Activated effector memory CD4-positive, alpha-beta T cell treated with anti-CD3 and anti-CD28 coated beads, Interleukin-2, amount 50 U/mL, for 16 hours (primary cell): ENCODE data around the gene C9orf43.
"Not testable (repeated sequence)": the region's sequence is repeated elsewhere in the genome, so short reads cannot be mapped to it uniquely, and the experiment has no call there.

Experiments used
- DNase-seq: peaks from one replicate; pipeline ENCODE4 v3.0.0-alpha.2; 2020

C9orf43 gene

GRCh38 chr9:113421726-113422125 is 11.2 kb downstream of the C9orf43 start:
- no peak for DNase-seq

- DNase-seq, result no peak
Measured at GRCh38 chr9:113425072-113425471, 14.5 kb downstream of the C9orf43 start.

DNA sequence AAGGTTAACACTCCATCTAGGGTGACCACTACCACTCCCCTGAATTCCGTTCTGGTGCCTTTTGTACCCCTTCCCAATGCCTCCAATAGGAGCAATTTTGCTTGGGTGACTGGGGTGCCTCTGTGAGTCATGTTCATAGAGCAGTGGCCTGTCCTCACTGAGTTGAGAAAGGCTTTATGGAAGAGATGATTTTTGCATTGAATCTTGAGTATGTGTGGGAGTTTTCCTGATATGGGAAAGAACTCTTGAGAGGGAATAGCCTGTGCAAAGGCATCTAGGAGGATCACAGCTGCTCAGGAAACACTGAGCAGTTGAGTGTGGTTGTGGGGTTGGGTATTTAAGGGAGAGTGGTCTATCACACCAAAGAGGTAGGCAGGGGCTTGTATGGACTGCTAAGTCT is 16.2 kb downstream of the C9orf43 start:
- DNase-seq, result no peak

DNA sequence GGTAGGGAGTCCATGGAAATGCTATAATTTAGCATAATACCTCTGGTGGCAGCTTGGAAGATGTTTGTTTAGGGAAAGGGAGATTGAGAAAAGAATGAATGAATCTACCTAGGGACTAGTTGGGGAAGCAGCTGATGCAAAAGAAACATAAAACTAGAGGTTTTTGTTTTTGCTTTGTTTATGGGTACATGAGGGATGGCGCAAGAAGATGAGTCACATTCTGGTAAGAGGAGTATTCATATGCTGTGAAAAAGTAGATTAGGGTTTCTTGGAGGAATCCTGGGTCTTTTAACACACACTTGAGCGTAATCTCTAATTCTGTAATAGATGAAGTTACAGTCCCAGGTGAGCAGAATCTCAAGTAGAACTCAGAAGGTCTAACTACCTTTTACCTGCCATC is 17.1 kb downstream of the C9orf43 start:
- no peak for DNase-seq

- DNase-seq, result no peak
Measured at GRCh38 chr9:113428062-113428615, 17.6 kb downstream of the C9orf43 start.

GRCh38 chr9:113431191-113431590 is 20.6 kb downstream of the C9orf43 start:
- DNase-seq, result no peak

DNA sequence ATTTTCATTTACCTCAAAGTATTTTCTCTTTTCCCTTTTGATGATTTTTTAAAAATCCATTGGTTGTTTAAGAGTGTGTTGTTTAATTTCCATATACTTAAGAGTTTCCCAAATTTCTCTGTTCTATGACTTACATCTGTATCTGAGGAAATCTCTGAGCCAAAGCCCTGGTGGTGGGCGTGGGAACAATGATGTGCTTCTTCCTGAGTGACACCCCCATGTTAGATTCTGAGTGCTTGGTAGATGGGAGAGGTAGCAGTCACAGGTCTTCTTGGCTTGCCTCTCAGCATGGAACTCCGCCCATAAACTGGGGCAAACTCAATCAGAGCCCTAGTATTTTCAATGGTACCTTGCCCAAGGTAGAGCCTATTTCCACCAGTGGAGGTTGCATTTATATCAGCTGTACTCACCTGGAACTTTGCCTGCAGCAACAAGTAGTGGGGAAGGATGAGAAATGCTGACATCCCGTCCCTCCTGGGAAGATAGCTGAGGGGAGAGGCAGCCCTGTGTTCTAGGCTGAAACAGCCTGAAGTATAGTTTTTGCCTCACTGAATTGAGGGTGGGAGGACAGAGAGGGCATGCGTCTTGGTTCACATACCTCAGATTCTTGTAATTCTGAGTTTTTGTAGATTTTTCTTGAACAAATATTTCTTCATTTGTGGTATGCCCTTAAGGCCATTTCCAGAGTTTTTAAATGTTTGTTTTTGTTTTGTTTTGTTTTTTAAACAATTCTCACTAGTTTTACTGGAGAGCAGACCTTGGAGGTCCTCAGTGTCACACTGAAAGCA is 26.4 kb downstream of the C9orf43 start:
- no peak for DNase-seq

DNA sequence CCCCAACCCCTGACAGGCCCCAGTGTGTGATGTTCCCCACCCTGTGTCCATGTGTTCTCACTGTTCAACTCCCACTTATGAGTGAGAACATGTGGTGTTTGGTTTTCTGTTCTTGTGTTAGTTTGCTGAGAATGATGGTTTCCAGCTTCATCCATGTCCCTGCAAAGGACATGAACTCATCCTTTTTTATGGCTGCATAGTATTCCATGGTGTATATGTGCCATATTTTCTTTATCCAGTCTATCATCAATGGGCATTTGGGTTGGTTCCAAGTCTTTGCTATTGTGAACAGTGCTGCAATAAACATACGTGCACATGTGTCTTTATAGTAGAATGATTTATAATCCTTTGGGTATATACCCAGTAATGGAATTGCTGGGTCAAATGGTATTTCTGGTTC is 27.2 kb downstream of the C9orf43 start:
- not testable (repeated sequence) for DNase-seq

DNA sequence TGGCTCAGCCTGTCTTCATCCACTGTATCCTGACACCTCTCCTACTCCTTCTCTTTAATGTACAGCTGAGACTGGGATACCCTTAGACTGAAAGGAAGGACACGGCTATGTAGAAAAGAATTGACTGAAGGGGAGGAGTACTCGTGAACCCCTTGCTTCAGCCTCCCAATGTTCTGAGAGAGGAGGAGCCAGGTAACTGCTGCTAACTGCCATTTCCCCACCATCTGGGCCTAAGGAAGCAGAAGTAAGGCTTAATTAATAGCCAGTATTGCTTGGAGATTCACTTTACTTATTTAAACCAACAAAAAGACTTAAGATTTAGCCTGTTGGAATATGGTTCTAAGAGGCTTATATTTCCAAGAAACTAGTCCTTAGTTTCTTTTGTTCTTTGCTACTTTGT is 34.2 kb downstream of the C9orf43 start:
- DNase-seq, result no peak

GRCh38 chr9:113446323-113446740 is 35.8 kb downstream of the C9orf43 start:
- no peak for DNase-seq

GRCh38 chr9:113449376-113449775 is 38.8 kb downstream of the C9orf43 start:
- DNase-seq, result no peak

GRCh38 chr9:113452113-113452605 is 41.6 kb downstream of the C9orf43 start:
- no peak for DNase-seq

DNA sequence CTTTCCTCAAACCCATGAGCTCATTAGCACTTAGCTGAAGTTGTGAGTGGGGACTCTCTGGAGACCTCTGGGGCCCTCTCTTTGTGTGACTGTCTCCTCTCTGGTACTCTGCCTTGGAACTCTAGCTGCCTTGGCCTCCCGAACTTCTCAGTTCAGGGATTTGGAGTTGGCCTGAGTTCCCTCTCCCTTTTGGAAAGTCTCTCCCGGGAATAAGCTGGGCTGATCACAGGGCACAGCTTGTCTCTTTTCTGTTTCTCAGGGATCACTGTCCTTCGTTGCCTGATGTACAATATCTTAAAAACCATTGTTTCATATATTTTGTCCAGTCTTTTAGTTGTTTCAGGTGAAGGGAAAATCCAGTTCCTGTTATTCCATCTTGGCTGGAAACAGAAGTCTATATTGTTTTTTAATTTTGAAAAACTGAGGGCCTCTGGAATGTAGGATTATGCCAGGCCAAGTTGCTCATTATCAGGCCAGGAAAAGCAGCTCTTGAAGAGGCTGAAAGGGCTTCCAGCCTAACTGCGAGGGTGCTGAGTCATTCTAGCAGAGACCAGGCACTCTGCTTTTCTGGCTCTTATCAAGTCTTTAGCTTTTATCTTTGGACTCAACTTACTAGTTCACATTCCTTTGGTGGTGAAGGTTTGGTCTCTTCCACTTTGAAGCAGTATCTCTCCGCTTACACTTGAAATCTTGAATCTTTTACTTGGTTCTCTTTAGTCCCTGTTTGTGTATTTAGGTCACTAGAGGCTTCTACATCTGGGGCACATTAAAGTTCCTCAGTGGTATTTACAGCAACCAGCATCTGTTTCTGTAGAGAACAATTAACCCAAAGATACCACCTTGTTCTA is 44.6 kb downstream of the C9orf43 start:
- DNase-seq, result no peak

DNA sequence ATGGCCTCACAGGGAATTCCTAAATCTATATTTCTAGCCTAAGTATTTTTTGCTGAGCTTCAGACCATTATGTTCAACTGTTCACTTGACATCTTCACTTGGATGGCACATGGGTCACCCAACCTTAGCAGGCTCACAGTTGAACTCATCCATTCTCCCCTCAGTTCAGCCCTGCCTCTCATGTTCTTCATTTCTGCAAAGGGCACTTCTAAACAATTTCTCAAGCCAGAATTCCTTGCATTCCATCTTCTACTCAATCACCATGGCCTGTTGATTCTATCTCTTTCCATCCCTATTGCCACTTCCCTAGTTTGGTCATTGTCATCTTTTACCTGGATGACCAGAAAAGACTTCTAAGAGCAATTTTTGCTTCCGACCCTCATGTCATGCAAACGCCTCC is 45.7 kb downstream of the C9orf43 start:
- no peak for DNase-seq

DNA sequence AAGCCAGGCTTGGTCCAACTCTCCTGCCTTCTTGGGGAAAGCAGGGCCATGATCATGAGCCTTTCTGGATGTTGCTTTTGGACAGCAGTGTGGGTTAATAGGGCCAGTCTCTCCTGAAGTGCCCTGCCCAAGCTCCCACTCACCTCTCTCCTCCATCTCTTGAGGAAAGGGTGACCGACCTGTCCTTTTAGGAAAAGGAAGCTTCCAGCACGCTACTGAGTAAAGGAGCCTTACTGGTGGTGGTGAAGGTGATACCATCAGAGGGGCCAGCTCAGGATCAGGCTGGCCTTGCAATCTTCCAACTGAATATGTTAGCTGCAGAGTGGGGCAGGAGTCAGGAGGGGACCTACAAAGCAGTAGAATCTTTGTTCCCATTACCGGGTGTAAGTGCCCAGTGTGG is 50.7 kb downstream of the C9orf43 start:
- no peak for DNase-seq

- DNase-seq, result no peak
Measured at GRCh38 chr9:113461943-113462342, 51.4 kb downstream of the C9orf43 start.

GRCh38 chr9:113462781-113463286 is 52.3 kb downstream of the C9orf43 start:
- DNase-seq, result no peak

- DNase-seq, result no peak
Measured at GRCh38 chr9:113463418-113464285, 53.1 kb downstream of the C9orf43 start, which contains the start of gene RGS3. RGS3 (plus strand) TSS chr9:113463727; CDS start chr9:113463803, 76 bp downstream.

DNA sequence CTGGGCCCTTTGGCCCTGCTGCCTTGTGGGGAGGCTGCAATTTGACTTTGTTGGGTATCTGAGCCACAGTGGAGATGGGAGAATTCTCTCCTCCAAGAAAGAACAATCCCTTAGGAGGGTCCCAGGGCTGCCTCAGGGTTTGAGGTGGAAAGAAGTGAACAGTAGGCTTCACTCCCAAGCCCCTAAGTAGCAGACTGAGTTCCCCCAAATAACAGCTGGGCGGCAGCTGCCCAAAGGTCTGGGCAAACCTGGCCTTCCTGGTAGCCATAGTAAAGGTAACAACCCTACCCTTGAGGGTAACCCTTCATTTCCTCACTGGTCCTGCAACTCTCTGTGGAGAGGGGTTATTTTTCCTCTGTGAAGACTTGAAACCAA is 53.7 kb downstream of the C9orf43 start:
- no peak for DNase-seq

DNA sequence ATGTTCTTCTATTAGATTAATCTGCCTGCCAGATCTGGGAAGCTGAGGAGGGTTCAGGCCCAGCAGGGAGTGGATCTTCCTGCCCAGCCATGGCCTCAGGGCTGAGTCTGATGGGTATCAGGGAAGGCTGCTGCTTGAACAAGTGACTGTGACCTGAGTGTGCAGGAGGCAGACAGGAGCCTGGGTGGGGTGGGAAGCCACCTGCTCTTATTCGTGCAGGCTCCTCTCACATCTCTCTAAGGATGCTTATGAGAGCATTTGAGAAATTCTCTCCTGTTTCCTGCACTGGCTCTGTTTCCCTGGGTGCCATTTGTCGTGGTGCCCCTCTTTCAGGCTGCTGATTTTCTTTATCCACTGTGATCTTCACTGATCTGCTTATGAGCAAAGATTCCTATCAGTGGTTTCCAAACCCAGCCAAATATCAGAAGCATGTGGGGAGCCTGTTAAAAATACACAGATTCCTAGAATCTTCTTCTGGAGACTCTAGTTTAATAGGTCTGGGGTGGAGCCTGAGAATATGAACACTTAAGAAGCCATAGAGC is 55.1 kb downstream of the C9orf43 start:
- DNase-seq, result no peak

DNA sequence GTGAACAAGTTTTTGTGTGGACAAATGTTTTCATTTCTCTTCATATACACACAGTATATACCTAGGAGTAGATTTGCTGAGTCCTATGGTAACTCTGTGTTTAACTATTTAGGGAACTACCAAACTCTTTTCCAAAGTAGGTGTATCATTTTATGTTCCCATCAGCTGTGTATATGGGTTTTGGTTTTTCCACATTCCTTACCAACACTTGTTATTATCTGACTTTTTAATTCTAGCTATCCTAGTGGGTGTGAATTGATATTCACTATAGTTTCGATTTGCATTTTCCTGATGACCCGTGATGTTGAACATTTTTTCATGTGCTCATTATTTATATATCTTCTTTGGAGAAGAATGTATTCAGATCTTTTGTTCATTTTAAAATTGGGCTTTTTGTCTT is 56.6 kb downstream of the C9orf43 start:
- DNase-seq, result no peak
